Stimulated activated CD8-positive, alpha-beta memory T cell treated with anti-CD3 and anti-CD28 coated beads, Interleukin-12 subunit alpha, Interleukin-12 subunit beta, amount 100 ng/mL, for 24 hours (primary cell): Measurements from ENCODE around the gene MAN1A2.

Experiments
- DNase-seq: peaks from one replicate; pipeline ENCODE4 v3.0.0-alpha.2; 2020; ENCODE audit errors: extremely low read depth

Gene MAN1A2

DNA sequence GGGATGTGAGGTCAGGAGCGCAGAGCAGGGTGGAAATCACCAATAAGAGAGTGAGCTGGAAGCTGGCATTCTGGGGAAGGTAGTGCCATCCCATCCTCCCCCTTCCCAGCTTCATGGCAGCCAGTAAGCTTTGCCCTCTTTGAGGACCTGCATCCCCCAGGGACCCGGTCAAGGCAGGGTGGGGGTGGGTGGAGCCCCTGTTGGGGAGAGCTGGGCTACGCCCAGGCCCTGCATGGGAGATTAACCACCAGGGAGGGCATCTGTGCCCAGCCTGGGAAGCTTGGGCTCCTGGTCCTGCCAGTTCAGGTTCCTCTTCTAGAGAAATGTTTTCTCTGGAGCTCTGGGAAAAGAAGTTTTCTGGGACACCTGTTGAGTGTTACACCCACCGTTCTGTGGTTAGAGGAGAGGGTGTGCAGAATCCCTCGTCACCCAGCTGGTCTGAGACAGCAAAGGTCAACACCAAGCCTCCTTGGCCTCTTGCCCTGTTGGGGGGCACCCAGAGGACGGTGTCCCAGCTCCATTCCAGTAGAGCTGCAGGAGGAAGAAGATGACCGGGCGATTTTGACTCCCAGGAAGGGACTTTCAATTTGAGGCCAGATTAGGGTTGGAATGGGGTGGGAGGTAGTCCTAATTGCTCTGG lies 208.5 kb downstream of the MAN1A2 start:
- no peak for DNase-seq

DNA sequence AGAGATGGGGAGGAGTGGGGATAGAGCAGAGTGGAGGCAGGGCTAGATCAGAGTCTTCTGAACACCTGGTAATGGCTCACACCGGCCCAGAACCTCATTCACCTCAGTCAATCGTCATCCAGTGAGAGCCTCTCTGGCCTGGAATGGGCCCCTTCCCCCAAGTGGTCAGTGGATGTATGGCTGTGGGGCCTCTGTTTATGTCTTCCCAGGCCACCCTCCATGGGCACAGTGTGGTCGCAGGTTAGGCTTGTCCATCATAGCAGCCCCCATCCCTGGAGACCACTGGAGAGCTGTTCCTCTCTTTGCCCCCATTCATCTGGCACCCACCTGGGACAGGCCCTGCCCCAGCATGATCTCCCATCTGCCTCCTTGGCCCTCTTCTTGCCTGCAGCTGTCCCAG lies 209.0 kb downstream of the MAN1A2 start:
- DNase-seq = no peak

DNA sequence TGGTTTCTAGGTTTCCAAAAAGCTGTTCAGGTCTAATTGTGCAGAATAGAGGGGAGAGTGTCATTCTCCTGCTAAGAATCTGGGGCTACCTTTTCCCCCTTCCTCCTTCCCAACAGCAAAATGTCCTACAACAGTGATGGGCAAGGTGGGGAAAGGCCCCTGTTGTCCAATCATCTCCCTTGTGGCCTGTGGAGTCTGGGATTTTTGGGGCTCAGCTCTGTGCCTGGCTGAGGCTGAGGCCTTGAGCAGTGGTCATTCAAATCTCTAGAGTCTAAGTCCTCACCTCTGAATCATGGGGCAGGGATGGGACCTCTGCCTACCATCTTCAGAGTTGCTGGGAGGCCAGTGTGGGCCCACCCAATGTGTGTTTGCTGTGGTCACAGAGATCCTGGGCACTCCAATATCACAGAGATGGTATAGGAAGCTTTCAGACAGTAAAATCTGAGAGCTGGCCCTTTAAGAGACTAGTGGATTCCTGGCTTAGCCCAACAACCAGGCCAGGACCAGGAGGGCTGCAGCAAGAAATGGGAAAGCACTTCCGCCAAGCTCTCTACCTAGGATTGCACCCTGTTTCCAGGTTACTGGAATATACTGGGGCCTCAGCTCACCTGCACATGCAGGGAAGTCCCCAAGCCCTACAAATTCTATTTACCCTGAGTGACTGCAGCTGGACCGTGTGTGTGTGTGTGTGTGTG lies 210.1 kb downstream of the MAN1A2 start:
- no peak for DNase-seq

DNA sequence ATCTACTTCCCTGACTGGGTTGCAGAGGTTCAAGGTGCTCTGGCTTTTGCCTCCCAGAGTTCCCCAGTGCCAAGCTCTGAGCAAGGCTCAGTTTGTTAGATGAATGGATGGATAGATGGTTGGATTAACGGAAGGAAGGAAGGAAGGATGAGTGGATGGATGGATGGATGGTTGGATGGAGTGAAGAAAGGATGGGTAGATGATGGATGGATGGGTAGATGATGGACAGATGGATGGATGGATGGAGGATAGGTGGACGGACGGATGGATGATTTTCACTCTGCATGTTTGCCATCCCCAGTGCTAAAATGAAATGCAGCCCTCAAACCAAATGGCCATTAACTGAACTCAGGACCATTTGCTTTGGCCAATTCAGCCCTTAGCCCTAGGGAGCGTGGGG lies 211.2 kb downstream of the MAN1A2 start:
- DNase-seq = no peak
